ENCODE measurements around the gene PRKAA2. TPM values are rescaled to one million over a fixed set of nuclear protein-coding genes. Genes with fewer than 3 reads are reported as not detected.

PRKAA2 gene
- total and polyA plus RNA-seq, 2 donors (not counting 3 experiments of a cell fraction or from before 2014, with no cell fraction given): 0.32 to 1.2 TPM

DNA sequence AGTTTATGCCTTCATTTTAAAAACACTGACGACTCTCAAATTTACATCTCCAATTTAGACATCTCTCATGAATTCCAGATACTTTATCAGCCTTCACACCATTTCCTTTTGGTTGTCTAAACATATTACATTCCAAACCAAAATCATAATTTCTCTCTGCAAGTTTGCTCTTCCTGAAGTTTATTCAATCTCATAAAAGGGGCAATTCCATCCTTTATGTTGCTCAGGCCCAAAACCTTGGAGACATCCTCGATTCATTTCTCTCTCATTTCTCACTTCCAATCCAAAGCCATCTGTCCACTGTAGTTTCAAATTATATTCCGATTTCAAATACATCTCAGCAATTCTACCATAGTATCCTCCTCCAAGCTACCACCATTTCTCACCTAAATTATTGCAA, 100.1 kb downstream of the PRKAA2 start:
- Histone ChIP-seq H4K20me1 (replicated peaks; ENCODE audit: control insufficient read depth, extremely low read depth, insufficient read depth, low read length) (no peaks in the 10 kb centered on the region), H3K4me1 (ENCODE audit: control insufficient read depth, extremely low read depth, insufficient read depth, low read length) (no peaks in the 10 kb centered on the region), H3K9me1 (replicated peaks; ENCODE audit: control insufficient read depth, extremely low read depth, insufficient read depth, low read length) (no peaks in the 10 kb centered on the region), H2AFZ (ENCODE audit: low read depth, low read length) (no peak overlapping the region), H3K9me3 (replicated peaks; ENCODE audit: control insufficient read depth, insufficient read depth, low read length) (no peaks in the 10 kb centered on the region), H3K79me2 (ENCODE audit: control insufficient read depth, insufficient read depth, low read length) (no peaks in the 10 kb centered on the region), H3K27ac (ENCODE audit: insufficient read depth, low read depth, low read length) (no peak overlapping the region), H3K4me2 (ENCODE audit: insufficient read depth, low read length) (no peak overlapping the region), H3K36me3 (ENCODE audit: control insufficient read depth in 2 of 2, extremely low read depth in 1 of 2, insufficient read depth in 2 of 2, low read length in 2 of 2) (no peaks in the 10 kb centered on the region), H3K9ac (replicated peaks; ENCODE audit: extremely low read depth, insufficient read depth, low read length) (no peak overlapping the region), H3K27me3 (ENCODE audit: control insufficient read depth in 2 of 2, insufficient read depth in 2 of 2, low read length in 2 of 2) (no peaks in the 10 kb centered on the region), H3K4me3 (replicated peaks in 1 of 3; ENCODE audit: insufficient read depth in 1 of 3, low read depth in 1 of 3, low read length in 3 of 3) (no peak overlapping the region)
- ChIA-PET CTCF (no interaction called here), POLR2A (no interaction called here)
- FAIRE-seq (no peak), DNase-seq (ENCODE audit: low read depth, low spot score) (no peak)
- TF ChIP-seq GATA2 (IDR thresholded peaks at IDR 0.05; ENCODE audit: insufficient read depth, insufficient read length, low read depth, low read length) (no peak), EZH2 (IDR thresholded peaks at IDR 0.05; ENCODE audit: borderline replicate concordance, low read depth, low read length, severe bottlenecking) (no peak)
- no TSS peak for BruUV-seq (replicated peaks)
- intact Hi-C loops (cut with micrococcal nuclease): no loop called here
- dilution Hi-C loops (cut with MboI; ENCODE audit: extremely low pct_ligation_motif_present, low sequenced_read_pairs): no loop called here

DNA sequence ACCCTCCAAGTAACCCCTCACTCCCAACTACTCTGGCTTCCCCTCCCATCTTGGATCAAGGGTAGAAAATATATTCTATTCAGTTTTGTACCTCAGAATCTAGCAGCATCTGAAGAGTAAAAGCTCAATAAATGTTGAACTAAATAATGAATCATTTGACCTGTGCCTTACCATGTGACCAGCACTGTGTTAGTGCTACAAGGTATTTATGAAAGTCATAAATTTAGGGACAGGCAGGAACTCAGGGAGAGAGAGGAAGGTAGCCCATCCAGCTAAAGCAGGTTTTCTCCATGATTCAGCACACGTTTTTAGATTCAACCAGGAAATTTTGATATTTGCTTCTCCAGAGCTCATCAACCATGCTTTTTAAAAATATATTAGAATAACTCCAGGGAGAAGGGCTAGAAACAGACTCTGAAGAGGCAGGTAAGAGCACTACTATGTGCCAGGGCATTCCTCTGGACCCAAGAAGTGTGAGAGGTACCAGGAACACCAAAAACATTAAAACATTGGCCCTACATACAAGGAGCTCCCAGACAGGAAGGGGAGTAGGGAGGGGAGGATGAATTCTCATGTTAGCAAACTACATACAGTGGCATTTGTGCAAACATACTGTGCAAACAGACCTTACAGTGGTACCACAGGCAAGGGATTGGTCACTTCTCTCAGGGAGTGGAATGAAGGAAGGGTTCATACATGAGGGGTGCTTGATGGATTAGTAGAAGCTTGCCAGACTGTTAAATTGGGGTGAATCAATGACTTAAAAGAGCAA, 109.8 kb downstream of the PRKAA2 start:
- H3K27ac ChIP-seq (ENCODE audit: insufficient read depth, low read depth, low read length): no peak overlapping the region
- no peaks in the 10 kb centered on the region for H3K79me2 ChIP-seq (ENCODE audit: control insufficient read depth, insufficient read depth, low read length)
- intact Hi-C loops (cut with micrococcal nuclease) (no loop called here), dilution Hi-C loops (cut with MboI; ENCODE audit: extremely low pct_ligation_motif_present, low sequenced_read_pairs) (no loop called here)
- no peak overlapping the region for H2AFZ ChIP-seq (ENCODE audit: low read depth, low read length)
- H3K27me3 ChIP-seq (ENCODE audit: control insufficient read depth in 2 of 2, insufficient read depth in 2 of 2, low read length in 2 of 2): no peaks in the 10 kb centered on the region
- ChIA-PET CTCF (no interaction called here), POLR2A (no interaction called here)
- no TSS peak for BruUV-seq (replicated peaks)
- H3K4me2 ChIP-seq (ENCODE audit: insufficient read depth, low read length): no peak overlapping the region
- H3K4me1 ChIP-seq (ENCODE audit: control insufficient read depth, extremely low read depth, insufficient read depth, low read length): no peaks in the 10 kb centered on the region
- DNase-seq (ENCODE audit: low read depth, low spot score) (no peak), FAIRE-seq (no peak)
- H3K9me3 ChIP-seq (replicated peaks; ENCODE audit: control insufficient read depth, insufficient read depth, low read length): no peaks in the 10 kb centered on the region
- no peak overlapping the region for H3K9ac ChIP-seq (replicated peaks; ENCODE audit: extremely low read depth, insufficient read depth, low read length)
- H3K36me3 ChIP-seq (ENCODE audit: control insufficient read depth in 2 of 2, extremely low read depth in 1 of 2, insufficient read depth in 2 of 2, low read length in 2 of 2): no peaks in the 10 kb centered on the region
- TF ChIP-seq EZH2 (IDR thresholded peaks at IDR 0.05; ENCODE audit: borderline replicate concordance, low read depth, low read length, severe bottlenecking) (no peak), GATA2 (IDR thresholded peaks at IDR 0.05; ENCODE audit: insufficient read depth, insufficient read length, low read depth, low read length) (no peak), POLR2A (IDR thresholded peaks at IDR 0.05; ENCODE audit: low read depth, low read length) (no peak), FOS (IDR thresholded peaks at IDR 0.05; ENCODE audit: borderline replicate concordance, insufficient read depth, low read length) (no peak), JUN (IDR thresholded peaks at IDR 0.05; ENCODE audit: borderline replicate concordance, insufficient read depth, insufficient read length, low read depth) (no peak), MYC (IDR thresholded peaks at IDR 0.05; ENCODE audit: low read depth, low read length) (no peak), POLR2AphosphoS5 (IDR thresholded peaks at IDR 0.05; ENCODE audit: insufficient read depth, low read depth, low read length) (no peak)
- TF ChIP-seq, protein P1, sequence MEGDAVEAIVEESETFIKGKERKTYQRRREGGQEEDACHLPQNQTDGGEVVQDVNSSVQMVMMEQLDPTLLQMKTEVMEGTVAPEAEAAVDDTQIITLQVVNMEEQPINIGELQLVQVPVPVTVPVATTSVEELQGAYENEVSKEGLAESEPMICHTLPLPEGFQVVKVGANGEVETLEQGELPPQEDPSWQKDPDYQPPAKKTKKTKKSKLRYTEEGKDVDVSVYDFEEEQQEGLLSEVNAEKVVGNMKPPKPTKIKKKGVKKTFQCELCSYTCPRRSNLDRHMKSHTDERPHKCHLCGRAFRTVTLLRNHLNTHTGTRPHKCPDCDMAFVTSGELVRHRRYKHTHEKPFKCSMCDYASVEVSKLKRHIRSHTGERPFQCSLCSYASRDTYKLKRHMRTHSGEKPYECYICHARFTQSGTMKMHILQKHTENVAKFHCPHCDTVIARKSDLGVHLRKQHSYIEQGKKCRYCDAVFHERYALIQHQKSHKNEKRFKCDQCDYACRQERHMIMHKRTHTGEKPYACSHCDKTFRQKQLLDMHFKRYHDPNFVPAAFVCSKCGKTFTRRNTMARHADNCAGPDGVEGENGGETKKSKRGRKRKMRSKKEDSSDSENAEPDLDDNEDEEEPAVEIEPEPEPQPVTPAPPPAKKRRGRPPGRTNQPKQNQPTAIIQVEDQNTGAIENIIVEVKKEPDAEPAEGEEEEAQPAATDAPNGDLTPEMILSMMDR (IDR thresholded peaks at IDR 0.05; ENCODE audit: extremely low read depth in 1 of 2, insufficient read depth in 1 of 2, low read depth in 1 of 2, low read length in 2 of 2): no peak
- TF ChIP-seq, protein P2, sequence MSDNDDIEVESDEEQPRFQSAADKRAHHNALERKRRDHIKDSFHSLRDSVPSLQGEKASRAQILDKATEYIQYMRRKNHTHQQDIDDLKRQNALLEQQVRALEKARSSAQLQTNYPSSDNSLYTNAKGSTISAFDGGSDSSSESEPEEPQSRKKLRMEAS (IDR thresholded peaks at IDR 0.05; ENCODE audit: insufficient read depth, insufficient read length): no peak
- no peak overlapping the region for H3K4me3 ChIP-seq (replicated peaks in 1 of 3; ENCODE audit: insufficient read depth in 1 of 3, low read depth in 1 of 3, low read length in 3 of 3)
- H3K9me1 ChIP-seq (replicated peaks; ENCODE audit: control insufficient read depth, extremely low read depth, insufficient read depth, low read length): no peaks in the 10 kb centered on the region
- H4K20me1 ChIP-seq (replicated peaks; ENCODE audit: control insufficient read depth, extremely low read depth, insufficient read depth, low read length): no peaks in the 10 kb centered on the region
